Psoas muscle (tissue), 8 donors: ENCODE results near the gene TMPRSS11E. TPM values are rescaled to one million over a fixed set of nuclear protein-coding genes. Genes with fewer than 3 reads are reported as not detected.

Experiments
- ATAC-seq, 4 donors: fragments of 200-7000 bp; cut with Tn5 transposase; one replicate each; pipeline ENCODE4 v1.9.1; 2020; ENCODE audit warnings: moderate library complexity in 3 of 4, mild to moderate bottlenecking in 2 of 4
- DNase-seq, 2 donors: peaks; one replicate each; pipeline ENCODE4 v3.0.0-alpha.2; 2020
- H3K27ac ChIP-seq: fragments of 200-600 bp; one replicate; pipeline ENCODE4 v1.8.0; 2022
- H3K27me3 ChIP-seq, 3 donors: fragments of 200-600 bp in 1 of 3; one replicate each; pipeline versions ENCODE4 v1.6.1 to v1.8.0; 2013 to 2022; ENCODE audit warnings: low read length in 2 of 3, mild to moderate bottlenecking in 2 of 3, moderate library complexity in 1 of 3; ENCODE audit not compliant: insufficient read depth in 3 of 3
- H3K36me3 ChIP-seq, 2 donors: fragments of 200-600 bp in 1 of 2; one replicate each; pipeline versions ENCODE4 v1.6.1 to v1.8.0; 2013 to 2022; ENCODE audit warnings: low read depth in 1 of 2, mild to moderate bottlenecking in 1 of 2, moderate library complexity in 1 of 2; ENCODE audit not compliant: insufficient read depth in 1 of 2
- H3K4me1 ChIP-seq: fragments of 200-600 bp; one replicate; pipeline ENCODE4 v1.8.0; 2022
- H3K4me3 ChIP-seq: fragments of 200-600 bp; one replicate; pipeline ENCODE4 v1.8.0; 2022; ENCODE audit warnings: mild to moderate bottlenecking
- H3K9me3 ChIP-seq: fragments of 200-600 bp; one replicate; pipeline ENCODE4 v1.8.0; 2022
- CTCF ChIP-seq: fragments of 200-600 bp; IDR thresholded peaks from one replicate; pipeline ENCODE4 v1.8.0; 2022; ENCODE audit warnings: antibody characterized with exemption
- WGBS, 3 donors: extraction: QIAGEN DNeasy Blood & Tissue Kit; methylation state at CpG; one replicate each; pipeline versions ENCODE4 v1.1.6 to v1.1.7; 2013; 5-methylcytosine and 5-hydroxymethylcytosine counted together
- intact Hi-C, 2 donors: fragments of 100-400 bp; cut with DNase I; formaldehyde crosslinking; loops; one replicate each; pipeline versions ENCODE4 v1.11.0 to v1.14.2; 2022
- polyA plus RNA-seq, 3 donors: library from polyadenylated mRNA; stranded (reverse); fragments of 200-250 nt; gene quantifications; one replicate each; pipeline ENCODE4 v1.2.3, GENCODE V29; 2013
- total RNA-seq, 4 donors: library from RNA; stranded (reverse); fragmentation: NEBNext Ultra II Directional in 2 of 4; extraction: Animal tissue kit (Norgen Biotek cat#: 25700) in 2 of 4; gene quantifications; one replicate each; pipeline versions ENCODE4 v1.2.1 to v1.2.4, GENCODE V29; 2021 to 2023
- donor health status: healthy with polysubstance abuse.
- donor health status: DM: no; HTN: no; CAD: no; lungs with moderate emphysema.
- donor health status: Bipolar disorder and iron deficiency.
- donor health status: healthy.
- donor health status: DM: yes; HTN: yes; CAD: no.
- donor health status: DM: no; HTN: no; CAD: no.
- donor health status: DM: no; HTN: no; CAD: no.
- donor health status: DM: yes; HTN: yes; CAD: no.

The TMPRSS11E gene
- total and polyA plus RNA-seq, 7 donors: 0.04 to 0.08 TPM; not detected in 5

- DNase-seq (no peak), ATAC-seq (no peak)
- Histone ChIP-seq H3K4me3 (no peak overlapping the region), H3K27ac (no peak overlapping the region), H3K27me3 (no peaks in the 10 kb centered on the region), H3K9me3 (no peaks in the 10 kb centered on the region), H3K36me3 (no peaks in the 10 kb centered on the region), H3K4me1 (no peaks in the 10 kb centered on the region)
- WGBS, 3 donors: 56 to 60% (median 59%) methylated on average over 1 of the region's 1 CpG
- intact Hi-C loops: no loop called here
- TF ChIP-seq CTCF: no peak
These were observed 13.0 kb upstream of the TMPRSS11E start for GRCh38 chr4:68434277-68434676.

- H3K4me1 ChIP-seq: no peaks in the 10 kb centered on the region
- no peaks in the 10 kb centered on the region for H3K27me3 ChIP-seq
- DNase-seq (no peak), ATAC-seq (no peak)
- no peak for TF ChIP-seq CTCF
- intact Hi-C loops: no loop called here
- no peak overlapping the region for H3K27ac ChIP-seq
- 74 to 85% (median 83%) methylated on average over 1 of the region's 1 CpG for WGBS, 3 donors
- H3K9me3 ChIP-seq: no peaks in the 10 kb centered on the region
- no peak overlapping the region for H3K4me3 ChIP-seq
- no peaks in the 10 kb centered on the region for H3K36me3 ChIP-seq
These were observed 12.4 kb upstream of the TMPRSS11E start for GRCh38 chr4:68434836-68435235.

- Histone ChIP-seq H3K4me3 (no peak overlapping the region), H3K36me3 (no peaks in the 10 kb centered on the region), H3K27me3 (no peaks in the 10 kb centered on the region), H3K9me3 (no peaks in the 10 kb centered on the region), H3K27ac (no peak overlapping the region), H3K4me1 (no peaks in the 10 kb centered on the region)
- intact Hi-C loops: no loop called here
- ATAC-seq: no peak
- DNase-seq: no peak
- TF ChIP-seq CTCF: no peak
These were observed 2.2 kb upstream of the TMPRSS11E start for GRCh38 chr4:68445111-68445510.

- Histone ChIP-seq H3K4me1 (no peaks in the 10 kb centered on the region), H3K9me3 (no peaks in the 10 kb centered on the region), H3K27me3 (no peaks in the 10 kb centered on the region), H3K27ac (no peak overlapping the region), H3K36me3 (no peaks in the 10 kb centered on the region), H3K4me3 (no peak overlapping the region)
- intact Hi-C loops: no loop called here
- ATAC-seq: no peak
- no peak for DNase-seq
- TF ChIP-seq CTCF: no peak
These were observed 4.3 kb downstream of the TMPRSS11E start for GRCh38 chr4:68451246-68452211.
